Lower leg skin (tissue), 4 donors: ENCODE results near the gene CEP295NL. TPM values are rescaled to one million over a fixed set of nuclear protein-coding genes. Genes with fewer than 3 reads are reported as not detected.

Experiments used
- DNase-seq, 2 donors: peaks; one replicate each; pipeline ENCODE4 v3.0.0-alpha.2; 2019; ENCODE audit warnings: low spot score in 2 of 2
- H3K4me3 ChIP-seq: fragments of 200-600 bp; sonication (generic); 2 replicates; pipeline ENCODE4 v1.5.1; 2017; ENCODE audit warnings: mild to moderate bottlenecking, low read depth; ENCODE audit not compliant: poor library complexity, severe bottlenecking
- POLR2A ChIP-seq, 2 donors: fragments of 450-650 bp; IDR thresholded peaks; one replicate each; pipeline ENCODE4 v1.6.1; 2016 to 2017; ENCODE audit warnings: antibody characterized with exemption in 2 of 2, mild to moderate bottlenecking in 1 of 2, moderate library complexity in 1 of 2
- WGBS, 2 donors: methylation state at CpG; one replicate each; pipeline ENCODE4 v1.1.5; 2018; 5-methylcytosine and 5-hydroxymethylcytosine counted together
- intact Hi-C: fragments of 100-400 bp; cut with DNase I; formaldehyde crosslinking; loops from one replicate; pipeline ENCODE4 v1.15.0; 2023; ENCODE audit warnings: low total_unique reads
- total RNA-seq, 4 donors: library from RNA; depleted of rRNA; stranded (reverse); fragments of >200 nt; gene quantifications; one replicate each; pipeline ENCODE4 v1.1.0, GENCODE V29; 2016
- TF ChIP-seq, protein P1 (sequence below), 3 donors: fragments of 450-650 bp; IDR thresholded peaks; one replicate each; pipeline ENCODE4 v1.5.1; 2016; ENCODE audit warnings: antibody characterized with exemption in 3 of 3, mild to moderate bottlenecking in 3 of 3, moderate library complexity in 2 of 3

Gene CEP295NL
- total RNA-seq, 4 donors from 2014 or later: 2.0 to 2.9 (median 2.6) TPM

DNA sequence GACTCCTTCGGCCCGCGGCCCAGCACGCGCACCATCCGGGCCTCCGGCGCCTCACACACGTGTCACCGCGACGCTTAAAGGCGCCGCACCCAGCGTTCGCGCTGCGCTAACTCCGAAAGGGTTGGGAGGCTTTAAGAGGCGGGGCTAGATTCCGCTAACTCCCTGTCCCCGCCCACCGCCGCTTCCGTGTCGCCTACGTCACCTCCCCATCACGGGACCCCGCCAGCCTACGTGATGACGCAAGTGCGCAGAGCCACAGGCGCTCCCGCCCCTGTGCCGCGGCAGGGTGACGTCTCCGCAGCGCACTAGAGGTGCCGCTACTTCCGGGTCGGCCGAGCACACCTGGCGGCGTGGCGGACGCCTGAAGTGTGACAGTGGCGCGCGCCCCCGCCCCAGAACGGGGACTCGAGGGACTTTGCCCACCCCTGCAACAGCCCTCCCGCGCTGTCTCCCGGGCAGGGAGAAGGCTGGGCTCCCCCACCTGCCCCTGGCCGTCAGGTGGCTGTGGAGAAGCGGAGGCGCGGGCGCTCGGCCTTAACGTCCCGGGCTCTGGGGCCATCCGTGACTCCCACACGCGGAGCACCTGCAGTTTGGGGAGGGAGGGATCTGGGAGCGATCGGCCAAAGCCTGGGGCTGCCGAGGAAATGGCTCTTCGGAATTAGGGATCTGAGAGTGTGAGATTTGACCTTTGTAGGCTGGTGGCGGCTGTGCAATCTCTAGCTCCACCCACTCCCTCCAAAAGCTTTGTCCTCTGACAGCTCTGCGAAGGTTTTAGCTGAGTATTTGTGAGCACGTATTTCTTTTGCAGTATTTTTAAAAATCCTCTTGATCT is 62.0 kb downstream of the CEP295NL start, which contains the start of gene USP36:
TSS of gene USP36 (minus strand) at position 35 of the 832 bp plus-strand sequence. CDS start 4,451 bp downstream, outside the sequence.
- TF ChIP-seq, protein P1, sequence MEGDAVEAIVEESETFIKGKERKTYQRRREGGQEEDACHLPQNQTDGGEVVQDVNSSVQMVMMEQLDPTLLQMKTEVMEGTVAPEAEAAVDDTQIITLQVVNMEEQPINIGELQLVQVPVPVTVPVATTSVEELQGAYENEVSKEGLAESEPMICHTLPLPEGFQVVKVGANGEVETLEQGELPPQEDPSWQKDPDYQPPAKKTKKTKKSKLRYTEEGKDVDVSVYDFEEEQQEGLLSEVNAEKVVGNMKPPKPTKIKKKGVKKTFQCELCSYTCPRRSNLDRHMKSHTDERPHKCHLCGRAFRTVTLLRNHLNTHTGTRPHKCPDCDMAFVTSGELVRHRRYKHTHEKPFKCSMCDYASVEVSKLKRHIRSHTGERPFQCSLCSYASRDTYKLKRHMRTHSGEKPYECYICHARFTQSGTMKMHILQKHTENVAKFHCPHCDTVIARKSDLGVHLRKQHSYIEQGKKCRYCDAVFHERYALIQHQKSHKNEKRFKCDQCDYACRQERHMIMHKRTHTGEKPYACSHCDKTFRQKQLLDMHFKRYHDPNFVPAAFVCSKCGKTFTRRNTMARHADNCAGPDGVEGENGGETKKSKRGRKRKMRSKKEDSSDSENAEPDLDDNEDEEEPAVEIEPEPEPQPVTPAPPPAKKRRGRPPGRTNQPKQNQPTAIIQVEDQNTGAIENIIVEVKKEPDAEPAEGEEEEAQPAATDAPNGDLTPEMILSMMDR (IDR thresholded peaks at IDR 0.05): no peak
- peak in 1 of 2 donors; percentile 88 for TF ChIP-seq POLR2A (IDR thresholded peaks at IDR 0.05)
- peak within 1 kb of the TSS; percentile 75 for H3K4me3 ChIP-seq
- WGBS, 2 donors: 0 to 1% methylated on average over 37 to 74 of the region's 74 CpGs
- intact Hi-C loops: no loop called here
- peak; percentile 99 to 100 for DNase-seq

Other genes starting within 250 kb of the CEP295NL start
- gene CYTH1, start 120.9 kb downstream of the CEP295NL start, total RNA-seq: 10 to 100 TPM; 53.7 to 79.4 (median 63.9) TPM
- gene USP36, start 62.4 kb downstream of the CEP295NL start, total RNA-seq: 10 to 100 TPM; 36.7 to 63.6 (median 45.2) TPM
- 100 to 1,000 TPM in 2 of 4 donors, 10 to 100 TPM in 2; 69.7 to 203 (median 94.8) TPM for gene TIMP2, start 22.2 kb upstream of the CEP295NL start, total RNA-seq
- 10 to 100 TPM; 38.5 to 84.1 (median 45.7) TPM for gene LGALS3BP, start 76.7 kb upstream of the CEP295NL start, total RNA-seq
- 10 to 100 TPM; 18.1 to 39.4 (median 28.4) TPM for gene CANT1, start 106.6 kb upstream of the CEP295NL start, total RNA-seq
- 10 to 100 TPM; 24.3 to 53.1 (median 29.5) TPM for gene C1QTNF1, start 121.0 kb upstream of the CEP295NL start, total RNA-seq
- 10 to 100 TPM; 16.6 to 54.5 (median 26.3) TPM for gene ENGASE, start 171.6 kb upstream of the CEP295NL start, total RNA-seq